ENCODE results near the gene KCNG2. TPM values are rescaled to one million over a fixed set of nuclear protein-coding genes. Genes with fewer than 3 reads are reported as not detected.

The KCNG2 gene
- total and polyA plus RNA-seq, 9 of the 15 experiments (the other 6 are each of a cell fraction or from before 2014, with no cell fraction given) = not detected

- Histone ChIP-seq H3K4me3 (no peak overlapping the region), H3K27me3 (ENCODE audit: control insufficient read depth in 2 of 2, insufficient read depth in 2 of 2, low read length in 2 of 2) (peaks cover 8 to 52% of the 10 kb centered on the region in 2 experiments; a peak in 3 of 5 replicates), H3K27ac (ENCODE audit: extremely low read depth, low read depth, low read length) (no peak overlapping the region), H3K79me2 (ENCODE audit: control insufficient read depth, insufficient read depth, low read length) (no peaks in the 10 kb centered on the region), H4K20me1 (replicated peaks; ENCODE audit: control insufficient read depth, insufficient read depth, low read length) (no peaks in the 10 kb centered on the region), H3K9ac (ENCODE audit: insufficient read depth in 1 of 2, low read depth in 2 of 2, low read length in 2 of 2) (no peak overlapping the region), H3K4me1 (replicated peaks in 1 of 2; ENCODE audit: control insufficient read depth in 2 of 2, insufficient read depth in 2 of 2, low read length in 2 of 2) (no peaks in the 10 kb centered on the region; a peak in 1 of 5 replicates), H3K9me1 (ENCODE audit: control insufficient read depth, insufficient read depth, low read length) (no peaks in the 10 kb centered on the region), H2AFZ (ENCODE audit: low read depth, low read length) (no peak overlapping the region), H3K4me2 (ENCODE audit: insufficient read depth, low read length) (no peak overlapping the region), H3K36me3 (ENCODE audit: control insufficient read depth, insufficient read depth, low read length) (no peaks in the 10 kb centered on the region), H3K9me3 (replicated peaks; ENCODE audit: control insufficient read depth, insufficient read depth, low read depth, low read length) (no peaks in the 10 kb centered on the region; the same call in 1 of the 2 replicates)
- CTCF ChIA-PET (ENCODE audit: low intra/inter-chr PET ratio) = no interaction called here
- in situ Hi-C loops (cut with MboI) (no loop called here), intact Hi-C loops (cut with micrococcal nuclease) (no loop called here)
- FAIRE-seq (no peak), DNase-seq (ENCODE audit: extremely low read depth in 1 of 4, low spot score in 3 of 4) (no peak), ATAC-seq (no peak)
- WGBS (ENCODE audit: insufficient coverage, low coverage, missing lambda C conversion rate) = 13% methylated on average over 15 of the region's 18 CpGs
- POLR2A ChIA-PET = no interaction called here
- TF ChIP-seq SETDB1 (IDR thresholded peaks at IDR 0.05; ENCODE audit: low read length) (no peak), MAX (CRISPR knock-in tag; IDR thresholded peaks at IDR 0.05) (peak; percentile 73), CXXC5 (CRISPR knock-in tag; IDR thresholded peaks at IDR 0.05) (no peak), MNT (conservative IDR thresholded peaks at IDR 0.05) (peak in 1 of 2 experiments; percentile 35; a peak in 1 of 4 replicates)
- no TSS peak for BruUV-seq (replicated peaks)
Observed at GRCh38 chr18:79816981-79817606, 19.4 kb downstream of the KCNG2 start.

All from K562 (cell line).